ENCODE data around the gene SPATS2L. TPM values are rescaled to one million over a fixed set of nuclear protein-coding genes. Genes with fewer than 3 reads are reported as not detected.

Gene SPATS2L
- total RNA-seq, 1 donor from 2014 or later = 77.3 TPM

DNA sequence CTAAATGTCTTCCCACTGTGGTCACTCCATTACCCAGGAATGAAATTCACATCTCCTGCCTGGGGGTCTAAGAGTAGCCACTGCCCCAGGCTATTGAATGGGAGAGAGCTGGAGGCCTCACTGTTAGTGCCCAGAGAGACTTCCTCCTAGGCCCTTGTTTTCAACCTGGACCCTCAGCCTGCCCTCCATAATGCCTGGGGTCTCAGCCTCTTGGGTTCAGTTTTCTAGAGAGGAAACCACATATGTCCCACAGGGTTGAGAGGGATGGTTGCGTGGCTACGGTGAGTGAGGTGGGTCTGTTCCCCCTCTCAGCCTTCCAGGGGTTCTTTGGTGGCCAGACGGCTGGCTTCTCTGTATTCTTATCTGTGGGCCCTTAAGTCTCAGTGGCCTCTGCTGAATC, 43.4 kb downstream of the SPATS2L start:
- H3K27me3 ChIP-seq (ENCODE audit: control insufficient read depth, insufficient read depth, low read length) = no peaks in the 10 kb centered on the region
- H3K4me3 ChIP-seq (ENCODE audit: low read depth, low read length) = no peak overlapping the region
- TF ChIP-seq, protein P1, sequence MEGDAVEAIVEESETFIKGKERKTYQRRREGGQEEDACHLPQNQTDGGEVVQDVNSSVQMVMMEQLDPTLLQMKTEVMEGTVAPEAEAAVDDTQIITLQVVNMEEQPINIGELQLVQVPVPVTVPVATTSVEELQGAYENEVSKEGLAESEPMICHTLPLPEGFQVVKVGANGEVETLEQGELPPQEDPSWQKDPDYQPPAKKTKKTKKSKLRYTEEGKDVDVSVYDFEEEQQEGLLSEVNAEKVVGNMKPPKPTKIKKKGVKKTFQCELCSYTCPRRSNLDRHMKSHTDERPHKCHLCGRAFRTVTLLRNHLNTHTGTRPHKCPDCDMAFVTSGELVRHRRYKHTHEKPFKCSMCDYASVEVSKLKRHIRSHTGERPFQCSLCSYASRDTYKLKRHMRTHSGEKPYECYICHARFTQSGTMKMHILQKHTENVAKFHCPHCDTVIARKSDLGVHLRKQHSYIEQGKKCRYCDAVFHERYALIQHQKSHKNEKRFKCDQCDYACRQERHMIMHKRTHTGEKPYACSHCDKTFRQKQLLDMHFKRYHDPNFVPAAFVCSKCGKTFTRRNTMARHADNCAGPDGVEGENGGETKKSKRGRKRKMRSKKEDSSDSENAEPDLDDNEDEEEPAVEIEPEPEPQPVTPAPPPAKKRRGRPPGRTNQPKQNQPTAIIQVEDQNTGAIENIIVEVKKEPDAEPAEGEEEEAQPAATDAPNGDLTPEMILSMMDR (IDR thresholded peaks at IDR 0.05; ENCODE audit: insufficient read depth, low read length, poor library complexity, severe bottlenecking) = no peak
- no peak for DNase-seq (ENCODE audit: low read depth)
- H3K36me3 ChIP-seq (ENCODE audit: control insufficient read depth, insufficient read depth, low read length) = no peaks in the 10 kb centered on the region

DNA sequence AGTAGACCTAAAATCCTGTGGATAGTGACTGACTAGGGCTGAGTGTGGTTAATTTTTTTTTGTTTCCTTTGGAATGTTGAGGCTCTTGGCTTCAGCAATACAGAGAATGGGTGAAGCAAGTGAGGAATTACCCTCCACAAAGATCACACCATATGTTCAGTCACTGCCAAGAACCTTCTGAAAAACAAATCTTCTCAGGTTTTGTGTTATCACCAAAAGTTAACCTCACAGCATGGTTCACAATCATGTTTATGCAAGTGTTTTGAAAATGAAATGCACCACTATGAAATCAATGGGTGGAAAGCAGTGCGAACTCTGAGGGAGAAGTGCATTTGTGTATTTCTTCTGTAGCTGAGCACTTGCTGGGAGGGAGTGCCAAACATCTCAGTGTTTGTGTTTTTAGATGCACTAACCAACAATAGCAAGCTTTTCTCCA, 44.4 kb downstream of the SPATS2L start:
- Histone ChIP-seq H3K36me3 (ENCODE audit: control insufficient read depth, insufficient read depth, low read length) (no peaks in the 10 kb centered on the region), H3K27me3 (ENCODE audit: control insufficient read depth, insufficient read depth, low read length) (no peaks in the 10 kb centered on the region), H3K4me3 (ENCODE audit: low read depth, low read length) (no peak overlapping the region)
- DNase-seq (ENCODE audit: low read depth) = no peak
- TF ChIP-seq, protein P1 (IDR thresholded peaks at IDR 0.05; ENCODE audit: insufficient read depth, low read length, poor library complexity, severe bottlenecking) = no peak

GRCh38 chr2:200351815-200352214, 45.3 kb downstream of the SPATS2L start:
- TF ChIP-seq, protein P1 (IDR thresholded peaks at IDR 0.05; ENCODE audit: insufficient read depth, low read length, poor library complexity, severe bottlenecking) = no peak
- Histone ChIP-seq H3K36me3 (ENCODE audit: control insufficient read depth, insufficient read depth, low read length) (no peaks in the 10 kb centered on the region), H3K4me3 (ENCODE audit: low read depth, low read length) (no peak overlapping the region), H3K27me3 (ENCODE audit: control insufficient read depth, insufficient read depth, low read length) (no peaks in the 10 kb centered on the region)
- no peak for DNase-seq (ENCODE audit: low read depth)

GRCh38 chr2:200352636-200353035, 46.1 kb downstream of the SPATS2L start:
- TF ChIP-seq, protein P1 (IDR thresholded peaks at IDR 0.05; ENCODE audit: insufficient read depth, low read length, poor library complexity, severe bottlenecking) = no peak
- Histone ChIP-seq H3K36me3 (ENCODE audit: control insufficient read depth, insufficient read depth, low read length) (no peaks in the 10 kb centered on the region), H3K27me3 (ENCODE audit: control insufficient read depth, insufficient read depth, low read length) (no peaks in the 10 kb centered on the region), H3K4me3 (ENCODE audit: low read depth, low read length) (no peak overlapping the region)
- peak; percentile 77 for DNase-seq (ENCODE audit: low read depth)

- TF ChIP-seq, protein P1 (IDR thresholded peaks at IDR 0.05; ENCODE audit: insufficient read depth, low read length, poor library complexity, severe bottlenecking) = no peak
- DNase-seq (ENCODE audit: low read depth) = no peak
- H3K36me3 ChIP-seq (ENCODE audit: control insufficient read depth, insufficient read depth, low read length) = no peaks in the 10 kb centered on the region
- H3K4me3 ChIP-seq (ENCODE audit: low read depth, low read length) = no peak overlapping the region
- no peaks in the 10 kb centered on the region for H3K27me3 ChIP-seq (ENCODE audit: control insufficient read depth, insufficient read depth, low read length)
These were observed 46.6 kb downstream of the SPATS2L start for GRCh38 chr2:200353120-200353519.

DNA sequence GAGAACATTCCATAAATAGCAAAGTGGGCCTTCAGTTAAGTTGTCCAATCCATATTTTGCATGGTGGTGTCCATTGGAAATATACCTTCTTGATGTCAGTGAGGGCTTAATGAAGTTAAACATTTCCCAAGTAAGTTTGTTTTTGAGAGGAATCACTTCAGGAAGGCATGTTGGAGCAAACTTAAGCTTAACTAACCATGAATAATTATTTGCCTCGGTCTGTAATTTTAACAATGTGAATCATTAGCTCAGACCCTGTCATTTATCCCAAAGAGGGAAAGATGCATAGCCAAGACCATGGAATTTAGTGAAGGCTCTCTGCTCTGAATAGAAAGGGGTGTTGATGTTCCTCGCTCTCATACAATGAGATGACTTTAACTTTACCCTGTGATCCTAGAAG, 47.4 kb downstream of the SPATS2L start:
- TF ChIP-seq, protein P1 (IDR thresholded peaks at IDR 0.05; ENCODE audit: insufficient read depth, low read length, poor library complexity, severe bottlenecking) = no peak
- no peaks in the 10 kb centered on the region for H3K27me3 ChIP-seq (ENCODE audit: control insufficient read depth, insufficient read depth, low read length)
- DNase-seq (ENCODE audit: low read depth) = no peak
- no peak overlapping the region for H3K4me3 ChIP-seq (ENCODE audit: low read depth, low read length)
- no peaks in the 10 kb centered on the region for H3K36me3 ChIP-seq (ENCODE audit: control insufficient read depth, insufficient read depth, low read length)
